GM21526 (cell line): ENCODE data around the gene LAPTM5.
"Not testable (repeated sequence)": the region's sequence is repeated elsewhere in the genome, so short reads cannot be mapped to it uniquely, and the experiment has no call there.

ENCODE experiments used
- ATAC-seq: cut with Tn5 transposase; IDR thresholded peaks from one replicate; pipeline ENCODE4 v1.9.1; 2021; ENCODE audit warnings: moderate library complexity; ENCODE audit not compliant: unreplicated experiment, low FRiP score

Gene LAPTM5

DNA sequence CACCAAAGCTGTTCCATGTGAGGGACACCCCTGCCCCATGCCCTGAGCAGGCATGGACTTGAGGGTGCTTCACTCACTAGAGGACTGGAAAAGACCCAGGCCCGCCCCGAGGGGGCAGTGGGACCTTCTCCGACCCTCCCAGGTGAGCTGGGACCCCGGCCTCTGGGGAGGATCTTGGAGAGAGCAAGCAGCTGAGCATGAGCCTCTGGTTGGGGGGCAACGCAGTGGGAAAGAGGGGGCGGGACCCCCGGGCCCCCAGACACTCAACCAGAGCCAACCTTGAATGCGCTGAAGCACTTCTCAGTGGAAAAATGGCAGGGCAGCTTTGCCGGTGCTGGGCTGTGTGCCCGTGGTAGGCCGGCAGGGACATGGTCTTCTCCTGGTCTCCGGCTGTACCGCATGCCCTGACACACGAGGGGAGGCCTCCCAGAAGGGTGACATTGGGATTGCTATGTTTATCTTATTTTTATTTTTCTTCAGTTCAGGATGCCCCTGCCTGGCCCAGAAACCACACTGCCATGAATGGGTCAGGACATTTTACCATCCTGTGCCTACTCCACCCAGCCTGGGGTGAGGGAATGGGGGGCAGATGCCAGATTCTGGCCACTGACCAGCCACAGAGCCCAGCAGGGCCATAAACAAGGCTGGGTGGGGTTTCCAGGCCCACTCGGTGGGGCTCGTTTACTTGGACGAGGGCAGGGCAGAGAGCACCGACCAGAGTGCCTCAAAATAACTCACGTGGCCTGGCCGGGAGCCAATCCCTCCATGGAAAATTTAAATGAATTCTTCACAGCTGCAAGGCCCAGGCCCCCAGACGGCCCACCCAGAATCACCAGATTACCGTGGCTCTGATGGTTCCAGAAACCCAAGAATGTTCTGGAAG is 17.2 kb upstream of the LAPTM5 start:
- ATAC-seq: no peak

- ATAC-seq: no peak
Observed at GRCh38 chr1:30773722-30774358, 16.3 kb upstream of the LAPTM5 start.

- no peak for ATAC-seq
Observed at GRCh38 chr1:30771005-30771404, 13.4 kb upstream of the LAPTM5 start.

DNA sequence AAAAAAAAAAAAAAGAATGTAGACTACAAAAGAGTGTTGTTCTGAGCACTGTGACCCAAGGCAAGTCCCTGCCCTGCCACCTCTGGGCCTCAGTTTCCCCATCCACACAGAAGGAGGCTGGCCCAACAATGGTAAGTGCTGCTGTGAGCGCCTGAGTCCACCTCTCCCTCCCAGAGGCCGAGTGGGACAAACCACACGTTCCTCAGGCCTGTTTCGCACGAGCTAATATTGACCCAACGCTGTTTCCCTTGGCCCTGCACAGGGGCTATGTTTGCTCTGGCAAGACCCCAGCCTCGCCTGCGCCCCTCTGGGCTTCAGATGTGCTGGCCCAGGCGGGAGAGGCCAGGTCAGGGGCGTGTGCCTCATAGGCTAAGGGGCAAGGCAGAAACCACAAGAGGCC is 12.6 kb upstream of the LAPTM5 start:
- ATAC-seq: no peak

DNA sequence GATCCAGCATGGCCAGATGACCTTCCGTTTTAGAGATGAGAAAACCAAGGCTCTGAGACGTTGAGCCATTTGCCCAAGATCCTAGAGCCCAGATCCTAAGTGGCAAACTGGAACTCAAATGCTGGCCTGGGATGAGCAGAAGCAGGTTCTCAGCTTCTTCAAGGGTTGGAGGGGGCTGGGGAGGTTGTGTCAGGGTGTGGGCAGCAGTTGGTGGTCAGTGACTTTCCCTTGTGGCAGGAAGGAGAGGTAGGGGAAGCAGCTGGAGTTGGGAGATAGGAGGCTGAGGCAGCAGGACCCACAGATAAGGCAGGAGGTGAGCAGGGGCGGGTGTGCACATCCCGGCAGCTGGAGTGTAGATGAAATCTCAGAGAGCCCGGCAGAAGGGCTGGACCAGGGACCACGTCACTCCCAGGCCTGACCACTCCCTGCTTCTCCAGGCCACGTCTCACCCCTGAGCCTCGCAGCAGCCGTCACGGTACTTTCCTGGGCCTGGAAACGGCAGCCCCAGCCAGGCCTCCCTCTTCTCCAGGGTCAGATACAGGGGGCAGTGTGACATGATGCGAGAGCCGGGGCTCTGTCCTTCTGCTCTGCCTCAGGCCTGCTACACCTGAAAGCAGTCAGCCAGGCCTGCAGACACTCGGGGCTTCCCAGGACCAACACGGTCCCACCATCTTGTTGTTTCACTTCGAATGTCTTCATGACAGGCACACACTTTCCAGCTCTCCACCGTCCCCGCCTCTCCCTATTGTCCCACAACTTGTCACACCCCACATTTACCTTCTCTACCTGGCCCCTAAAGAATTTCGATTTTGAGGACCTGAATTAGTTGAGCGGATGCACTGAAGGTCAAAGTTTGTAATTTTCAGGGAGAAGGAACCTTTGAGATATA is 11.5 kb upstream of the LAPTM5 start:
- ATAC-seq: no peak

DNA sequence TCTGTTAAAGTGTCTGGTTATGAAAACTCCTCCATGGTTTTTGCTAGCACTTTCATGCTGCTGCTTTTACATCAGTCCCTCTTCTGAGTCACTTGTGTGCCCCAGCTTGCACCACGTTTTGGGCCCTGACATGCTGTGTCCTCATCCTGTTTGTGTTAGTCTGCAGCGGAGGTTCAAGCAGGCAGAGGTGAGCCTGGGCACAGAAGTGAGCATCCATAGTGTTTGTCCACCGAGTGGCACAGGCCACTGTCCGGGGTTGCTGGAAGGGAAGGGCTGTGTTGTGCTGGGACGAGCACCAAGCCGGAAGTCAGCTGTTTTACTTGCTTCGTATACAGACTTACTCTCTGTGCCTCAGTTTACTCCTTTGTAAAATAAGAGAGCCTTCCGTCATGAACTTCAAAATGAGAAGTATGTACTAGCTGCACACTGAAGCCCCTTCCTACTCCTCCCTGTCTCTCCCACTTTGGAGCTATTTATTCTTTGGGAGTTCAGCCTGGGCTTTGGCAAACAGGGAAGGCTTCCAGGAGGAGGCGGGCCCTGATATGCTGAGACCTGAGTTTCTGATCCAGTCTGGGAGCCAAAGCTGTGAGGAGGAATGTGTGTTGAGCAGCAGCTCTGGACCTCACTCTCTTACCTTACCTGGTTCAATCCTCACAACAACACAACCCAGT is 10.7 kb upstream of the LAPTM5 start:
- no peak for ATAC-seq

DNA sequence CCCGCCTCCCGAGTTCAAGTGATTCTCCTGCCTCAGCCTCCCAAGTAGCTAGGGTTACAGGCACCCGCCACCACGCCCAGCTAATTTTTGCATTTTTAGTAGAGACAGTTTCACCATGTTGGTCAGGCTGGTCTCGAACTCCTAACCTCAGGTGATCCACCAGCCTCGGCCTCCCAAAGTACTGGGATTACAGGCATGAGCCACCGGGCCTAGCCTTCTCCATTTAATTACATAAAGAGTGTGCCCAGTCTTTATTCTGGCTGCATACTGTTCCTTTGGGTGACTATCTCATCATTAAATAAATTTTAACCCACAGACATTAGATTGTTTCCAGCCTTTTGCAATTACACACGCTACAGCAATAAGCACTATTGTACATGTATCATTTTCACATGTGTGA is 9.4 kb upstream of the LAPTM5 start:
- not testable (repeated sequence) for ATAC-seq

DNA sequence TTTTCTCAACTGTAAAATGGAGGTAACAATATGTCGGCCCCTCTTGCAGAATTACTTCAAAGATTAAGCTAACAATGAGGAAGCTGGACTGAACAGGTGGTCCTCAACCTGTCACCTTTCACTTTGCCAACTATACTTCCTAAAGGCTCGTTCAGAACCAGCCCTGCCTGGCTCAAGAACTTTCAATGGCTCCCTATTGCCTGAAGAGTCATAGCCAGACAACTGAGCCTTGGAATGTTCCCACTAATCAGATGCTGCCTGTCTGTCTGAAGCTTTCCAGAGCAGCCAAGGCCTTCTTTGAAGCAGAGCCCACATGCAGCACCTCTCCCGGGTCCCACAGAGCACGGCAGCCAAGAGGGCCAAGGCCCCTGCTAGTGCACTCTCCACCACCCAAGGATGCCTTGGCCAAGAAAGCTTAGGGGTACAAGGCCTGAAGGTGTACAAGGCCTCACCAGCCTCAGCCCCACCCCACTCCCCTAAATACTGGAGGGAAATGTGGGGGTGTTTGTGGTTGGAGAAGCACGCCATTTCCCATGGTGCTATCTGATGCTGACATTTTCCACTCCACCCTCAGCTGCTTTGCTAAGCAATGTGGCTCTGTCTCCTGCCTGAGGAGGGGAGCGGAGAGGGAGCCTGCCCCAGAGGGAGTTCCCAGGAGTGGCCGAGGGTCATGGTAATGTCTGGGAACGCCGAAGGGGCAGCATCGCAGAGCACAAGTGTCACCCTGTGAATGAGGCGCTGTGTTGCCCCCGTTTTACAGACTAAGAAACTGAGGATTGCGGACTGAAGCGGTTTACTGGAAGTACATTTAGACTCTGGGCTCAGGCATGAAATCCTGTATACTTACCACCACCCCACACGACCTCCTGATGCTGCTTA is 8.2 kb upstream of the LAPTM5 start:
- ATAC-seq: no peak

GRCh38 chr1:30764939-30765555 is 7.5 kb upstream of the LAPTM5 start:
- no peak for ATAC-seq

DNA sequence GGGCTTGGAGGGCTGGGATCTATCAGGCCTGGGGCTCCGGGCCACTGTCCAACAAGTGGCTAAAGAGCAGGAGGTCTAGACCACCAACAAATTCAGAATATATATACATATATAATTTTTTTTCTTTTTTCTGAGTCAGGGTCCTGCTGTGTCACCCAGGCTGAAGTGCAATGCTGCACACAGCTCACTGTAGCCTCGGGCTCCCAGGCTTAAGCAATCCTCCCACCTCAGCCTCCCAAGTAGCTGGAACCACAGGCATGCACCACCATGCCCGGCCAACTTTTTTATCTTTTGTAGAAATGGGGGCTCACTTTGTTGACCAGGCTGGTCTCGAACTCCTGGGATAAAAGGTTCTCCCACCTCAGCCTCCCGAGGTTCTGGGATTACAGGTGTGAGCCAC is 6.8 kb upstream of the LAPTM5 start:
- ATAC-seq: no peak

GRCh38 chr1:30763651-30764248 is 6.2 kb upstream of the LAPTM5 start:
- ATAC-seq: no peak

- ATAC-seq: no peak
Observed at GRCh38 chr1:30762930-30763650, 5.5 kb upstream of the LAPTM5 start.

DNA sequence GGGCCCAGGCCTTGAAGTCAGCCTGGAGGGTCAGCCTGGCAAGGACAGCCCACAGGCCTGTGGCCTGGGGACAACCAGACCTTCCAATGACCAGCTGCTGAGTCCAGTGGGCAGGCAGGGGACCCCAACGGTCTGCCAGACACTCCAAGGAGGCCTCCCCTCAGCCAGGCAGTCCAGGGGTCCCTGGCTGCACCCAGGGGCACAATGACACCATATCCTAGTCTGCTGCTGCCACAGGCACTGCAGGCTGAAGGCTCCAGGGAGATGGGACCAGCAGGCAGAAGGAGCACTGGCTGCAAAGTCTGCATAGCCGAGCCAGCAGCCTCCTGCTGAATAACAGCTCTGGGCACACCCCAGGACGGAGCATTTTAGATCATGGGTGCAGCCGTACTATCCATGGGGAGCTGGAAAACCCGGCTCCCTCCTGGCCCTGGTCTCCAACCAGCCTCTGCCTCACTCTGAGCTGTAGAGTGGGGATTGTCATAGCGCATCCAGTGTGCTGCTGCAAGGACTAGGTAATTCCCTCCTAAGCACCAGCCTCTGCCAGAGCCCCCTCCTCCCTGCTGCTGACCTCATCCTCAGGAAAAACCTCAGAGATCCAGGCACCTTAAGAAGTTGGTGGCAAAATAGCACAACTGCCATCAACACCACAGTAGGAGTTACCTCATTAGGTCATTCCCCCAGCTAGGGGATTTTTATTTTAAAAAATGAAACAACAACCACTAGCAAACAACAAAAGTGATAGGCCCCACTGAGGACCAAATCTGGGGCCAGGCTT is 4.8 kb upstream of the LAPTM5 start:
- ATAC-seq: no peak

GRCh38 chr1:30761381-30762151 is 4.0 kb upstream of the LAPTM5 start:
- no peak for ATAC-seq

DNA sequence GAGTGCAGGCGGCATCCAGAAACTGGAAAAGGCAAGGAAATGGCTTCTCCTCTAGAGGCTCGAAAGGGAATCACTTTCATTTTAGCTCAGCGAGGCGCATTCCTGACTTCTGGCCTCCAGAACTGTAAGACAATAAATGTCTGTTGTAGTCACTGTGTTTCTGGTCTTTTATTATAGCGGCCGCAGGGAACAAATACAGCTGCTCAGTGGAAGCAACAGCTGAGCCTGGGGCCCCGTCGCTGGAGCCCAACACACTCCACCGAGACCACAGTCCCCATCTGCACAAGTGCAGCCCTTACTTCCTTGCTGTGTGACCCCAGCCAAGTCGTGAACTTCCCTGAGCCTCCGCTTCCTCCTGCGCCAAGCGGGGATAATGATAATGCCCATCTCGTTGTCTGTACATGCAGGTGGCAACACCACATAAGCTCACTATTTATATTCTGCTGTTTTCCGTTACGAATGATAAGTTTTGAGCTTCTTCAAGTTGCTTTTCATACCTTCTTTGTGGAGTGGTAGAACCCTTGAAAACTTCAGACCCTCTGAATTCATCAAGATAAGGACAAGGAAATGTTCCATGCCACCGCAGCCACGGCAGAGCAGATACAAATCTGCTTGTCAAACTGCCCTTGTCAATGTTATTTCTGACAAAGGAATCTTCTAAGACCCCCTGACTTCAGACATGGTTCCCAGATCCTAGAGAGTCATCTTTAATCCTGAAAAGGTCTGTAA is 3.2 kb upstream of the LAPTM5 start:
- ATAC-seq: no peak

DNA sequence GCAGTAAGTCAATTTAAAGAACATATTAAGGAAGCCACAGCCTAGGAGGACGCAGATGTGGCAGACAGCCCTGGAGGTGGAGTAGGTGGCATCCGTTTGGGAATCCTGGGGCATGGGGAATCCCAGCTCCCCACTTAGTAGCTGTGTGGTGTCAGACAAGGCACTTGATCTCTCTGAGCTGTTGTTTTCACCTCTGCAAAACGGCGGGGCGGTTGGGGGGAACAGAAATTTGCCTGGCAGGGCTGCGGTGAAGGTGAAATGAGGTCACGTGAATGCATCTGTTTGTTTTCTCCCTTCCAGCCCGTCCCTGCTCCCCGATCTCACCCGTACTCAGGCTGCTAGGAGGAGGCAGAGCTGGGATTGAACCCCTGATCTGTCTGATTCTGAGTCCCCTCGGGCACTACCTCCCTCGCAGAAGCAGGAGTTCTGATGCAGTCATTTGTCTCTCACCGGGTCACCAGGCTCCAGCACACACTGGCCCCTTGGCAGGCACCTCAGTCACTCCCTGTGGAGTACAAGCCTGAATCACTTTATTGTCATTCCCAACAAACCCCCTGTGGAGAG is 2.2 kb upstream of the LAPTM5 start:
- no peak for ATAC-seq
